ENCODE data around the gene ZC3H4. TPM values are rescaled to one million over a fixed set of nuclear protein-coding genes. Genes with fewer than 3 reads are reported as not detected.
A peak's percentile ranks its signal among the peaks of the same experiment; 100 is the strongest.
"Not testable (repeated sequence)": the region's sequence is repeated elsewhere in the genome, so short reads cannot be mapped to it uniquely, and the experiment has no call there.

The ZC3H4 gene
- polyA plus RNA-seq, 1 donor, result 27.4 TPM

DNA sequence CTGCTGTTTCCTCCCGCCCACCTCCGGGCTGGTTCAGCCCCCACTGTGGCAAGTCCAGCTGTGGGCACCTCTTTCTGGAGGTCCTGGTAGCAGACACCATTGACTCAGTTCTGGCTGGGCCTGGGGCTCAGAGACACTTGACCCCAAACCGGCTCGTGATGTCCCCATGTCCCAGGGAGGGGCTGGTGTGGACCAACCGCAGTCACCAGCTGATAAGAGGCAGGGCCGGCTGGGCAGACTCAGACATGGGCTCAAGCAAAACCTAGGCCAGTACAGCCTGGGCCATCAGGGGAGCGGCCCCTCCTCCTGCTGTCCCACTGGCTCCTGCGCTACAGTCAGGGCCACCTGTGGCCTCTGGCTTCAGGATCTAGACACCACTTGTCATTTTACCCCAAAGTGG lies 45.3 kb downstream of the ZC3H4 start:
- H3K4me3 ChIP-seq (ENCODE audit: low read length), result no peak overlapping the region
- no peaks in the 10 kb centered on the region for H3K4me1 ChIP-seq (ENCODE audit: control insufficient read depth, insufficient read depth, low read length)
- H3K27ac ChIP-seq (ENCODE audit: low read length), result no peak overlapping the region
- no peaks in the 10 kb centered on the region for H3K9me3 ChIP-seq (ENCODE audit: control insufficient read depth, low read depth, low read length)
- no peak for DNase-seq
- no CpG with 5 or more reads among the region's 8 CpGs for WGBS (ENCODE audit: insufficient coverage, low lambda C conversion rate)
- H3K27me3 ChIP-seq (ENCODE audit: control insufficient read depth, insufficient read depth, low read length), result no peaks in the 10 kb centered on the region
- H3K36me3 ChIP-seq (ENCODE audit: control insufficient read depth, insufficient read depth, low read length), result peaks cover 81% of the 10 kb centered on the region

DNA sequence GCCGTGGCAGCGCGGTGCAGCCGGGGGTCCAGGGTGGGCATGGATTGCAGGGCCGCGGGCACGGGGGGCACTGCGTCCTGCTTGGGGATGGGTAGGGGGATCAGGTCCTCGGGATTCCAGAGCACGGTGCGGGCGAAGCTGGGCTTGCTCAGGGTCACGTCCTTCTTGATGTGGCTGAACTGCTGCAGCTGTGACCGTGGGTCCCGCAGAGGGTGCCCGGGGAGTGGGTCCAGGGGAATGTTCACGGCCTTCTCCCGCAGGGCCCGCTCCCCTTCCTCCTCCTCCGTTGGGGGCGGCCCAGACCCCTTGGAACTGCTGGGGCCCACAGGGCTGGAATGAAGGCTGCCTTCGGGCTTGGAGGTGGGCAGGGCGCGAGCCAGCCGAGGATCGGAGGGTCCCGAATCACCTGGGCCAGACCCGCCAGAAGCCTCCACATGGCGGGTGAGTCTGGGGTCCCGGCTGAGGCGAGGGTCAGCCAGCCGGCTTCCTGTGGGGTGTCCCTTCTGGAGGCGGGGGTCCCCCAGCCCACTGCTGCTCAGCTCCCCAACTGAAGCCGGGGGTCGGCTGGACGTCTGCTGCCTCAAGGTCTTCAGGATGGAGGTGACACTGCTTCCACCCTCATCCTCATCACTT lies 46.2 kb downstream of the ZC3H4 start:
- Histone ChIP-seq H3K36me3 (ENCODE audit: control insufficient read depth, insufficient read depth, low read length) (peaks cover 74% of the 10 kb centered on the region), H3K27me3 (ENCODE audit: control insufficient read depth, insufficient read depth, low read length) (no peaks in the 10 kb centered on the region), H3K27ac (ENCODE audit: low read length) (no peak overlapping the region), H3K4me1 (ENCODE audit: control insufficient read depth, insufficient read depth, low read length) (no peaks in the 10 kb centered on the region), H3K9me3 (ENCODE audit: control insufficient read depth, low read depth, low read length) (no peaks in the 10 kb centered on the region), H3K4me3 (ENCODE audit: low read length) (no peak overlapping the region)
- WGBS (ENCODE audit: insufficient coverage, low lambda C conversion rate), result no CpG with 5 or more reads among the region's 36 CpGs
- DNase-seq, result no peak

GRCh38 chr19:47066376-47067214 lies 47.0 kb downstream of the ZC3H4 start:
- H3K9me3 ChIP-seq (ENCODE audit: control insufficient read depth, low read depth, low read length), result no peaks in the 10 kb centered on the region
- DNase-seq, result no peak
- H3K27me3 ChIP-seq (ENCODE audit: control insufficient read depth, insufficient read depth, low read length), result no peaks in the 10 kb centered on the region
- no peaks in the 10 kb centered on the region for H3K4me1 ChIP-seq (ENCODE audit: control insufficient read depth, insufficient read depth, low read length)
- no peak overlapping the region for H3K27ac ChIP-seq (ENCODE audit: low read length)
- H3K4me3 ChIP-seq (ENCODE audit: low read length), result no peak overlapping the region
- peaks cover 68% of the 10 kb centered on the region for H3K36me3 ChIP-seq (ENCODE audit: control insufficient read depth, insufficient read depth, low read length)
- WGBS (ENCODE audit: insufficient coverage, low lambda C conversion rate), result no CpG with 5 or more reads among the region's 61 CpGs

- no peaks in the 10 kb centered on the region for H3K27me3 ChIP-seq (ENCODE audit: control insufficient read depth, insufficient read depth, low read length)
- no CpG with 5 or more reads among the region's 11 CpGs for WGBS (ENCODE audit: insufficient coverage, low lambda C conversion rate)
- no peaks in the 10 kb centered on the region for H3K9me3 ChIP-seq (ENCODE audit: control insufficient read depth, low read depth, low read length)
- H3K4me1 ChIP-seq (ENCODE audit: control insufficient read depth, insufficient read depth, low read length), result no peaks in the 10 kb centered on the region
- no peak overlapping the region for H3K27ac ChIP-seq (ENCODE audit: low read length)
- no peak overlapping the region for H3K4me3 ChIP-seq (ENCODE audit: low read length)
- no peak for DNase-seq
- peaks cover 54% of the 10 kb centered on the region for H3K36me3 ChIP-seq (ENCODE audit: control insufficient read depth, insufficient read depth, low read length)
Measured at GRCh38 chr19:47065242-47065641, 48.3 kb downstream of the ZC3H4 start.

- no peak overlapping the region for H3K27ac ChIP-seq (ENCODE audit: low read length)
- DNase-seq, result no peak
- H3K36me3 ChIP-seq (ENCODE audit: control insufficient read depth, insufficient read depth, low read length), result peaks cover 41% of the 10 kb centered on the region
- no peak overlapping the region for H3K4me3 ChIP-seq (ENCODE audit: low read length)
- H3K4me1 ChIP-seq (ENCODE audit: control insufficient read depth, insufficient read depth, low read length), result peaks cover under 1% of the 10 kb centered on the region
- 80% methylated on average over 1 of the region's 6 CpGs for WGBS (ENCODE audit: insufficient coverage, low lambda C conversion rate)
- no peaks in the 10 kb centered on the region for H3K9me3 ChIP-seq (ENCODE audit: control insufficient read depth, low read depth, low read length)
- no peaks in the 10 kb centered on the region for H3K27me3 ChIP-seq (ENCODE audit: control insufficient read depth, insufficient read depth, low read length)
Measured at GRCh38 chr19:47063874-47064273, 49.7 kb downstream of the ZC3H4 start.

GRCh38 chr19:47058621-47059022 lies 55.0 kb downstream of the ZC3H4 start:
- H3K27ac ChIP-seq (ENCODE audit: low read length), result peak overlapping the region; percentile 29
- no peak overlapping the region for H3K4me3 ChIP-seq (ENCODE audit: low read length)
- peak; percentile 24 to 37 for DNase-seq
- no peaks in the 10 kb centered on the region for H3K27me3 ChIP-seq (ENCODE audit: control insufficient read depth, insufficient read depth, low read length)
- peaks cover 19% of the 10 kb centered on the region for H3K4me1 ChIP-seq (ENCODE audit: control insufficient read depth, insufficient read depth, low read length)
- WGBS (ENCODE audit: insufficient coverage, low lambda C conversion rate), result no CpG with 5 or more reads among the region's 11 CpGs
- no peaks in the 10 kb centered on the region for H3K9me3 ChIP-seq (ENCODE audit: control insufficient read depth, low read depth, low read length)
- no peaks in the 10 kb centered on the region for H3K36me3 ChIP-seq (ENCODE audit: control insufficient read depth, insufficient read depth, low read length)

- H3K27ac ChIP-seq (ENCODE audit: low read length), result no peak overlapping the region
- H3K9me3 ChIP-seq (ENCODE audit: control insufficient read depth, low read depth, low read length), result no peaks in the 10 kb centered on the region
- no peaks in the 10 kb centered on the region for H3K27me3 ChIP-seq (ENCODE audit: control insufficient read depth, insufficient read depth, low read length)
- DNase-seq, result peak; percentile 31 to 41
- H3K4me1 ChIP-seq (ENCODE audit: control insufficient read depth, insufficient read depth, low read length), result peaks cover 19% of the 10 kb centered on the region
- 100% methylated on average over 1 of the region's 2 CpGs for WGBS (ENCODE audit: insufficient coverage, low lambda C conversion rate)
- H3K36me3 ChIP-seq (ENCODE audit: control insufficient read depth, insufficient read depth, low read length), result no peaks in the 10 kb centered on the region
- H3K4me3 ChIP-seq (ENCODE audit: low read length), result no peak overlapping the region
Measured at GRCh38 chr19:47057328-47057727, 56.2 kb downstream of the ZC3H4 start.

DNA sequence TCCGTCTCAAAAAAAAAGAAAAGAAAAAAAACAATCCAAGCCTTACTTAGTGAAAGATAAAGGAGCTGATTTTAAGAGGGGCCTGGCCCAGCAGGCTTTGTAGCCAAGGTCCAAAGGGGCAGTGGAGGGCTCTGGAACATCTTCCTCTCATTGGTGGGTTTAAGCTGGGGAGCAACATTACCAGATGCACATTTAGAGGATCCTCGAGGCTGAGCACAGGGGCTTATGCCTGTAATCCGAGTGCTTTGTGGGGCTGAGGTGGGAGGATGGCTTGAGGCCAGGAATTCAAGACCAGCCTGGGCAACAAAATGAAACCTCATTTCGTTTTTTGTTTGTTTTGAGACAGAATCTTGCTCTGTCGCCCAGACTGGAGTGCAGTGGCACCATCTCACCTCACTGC lies 57.2 kb downstream of the ZC3H4 start:
- H3K4me1 ChIP-seq (ENCODE audit: control insufficient read depth, insufficient read depth, low read length), result peaks cover 19% of the 10 kb centered on the region
- no peak overlapping the region for H3K4me3 ChIP-seq (ENCODE audit: low read length)
- H3K36me3 ChIP-seq (ENCODE audit: control insufficient read depth, insufficient read depth, low read length), result no peaks in the 10 kb centered on the region
- 60% methylated on average over 2 of the region's 5 CpGs for WGBS (ENCODE audit: insufficient coverage, low lambda C conversion rate)
- no peaks in the 10 kb centered on the region for H3K9me3 ChIP-seq (ENCODE audit: control insufficient read depth, low read depth, low read length)
- no peak for DNase-seq
- H3K27ac ChIP-seq (ENCODE audit: low read length), result no peak overlapping the region
- H3K27me3 ChIP-seq (ENCODE audit: control insufficient read depth, insufficient read depth, low read length), result no peaks in the 10 kb centered on the region

DNA sequence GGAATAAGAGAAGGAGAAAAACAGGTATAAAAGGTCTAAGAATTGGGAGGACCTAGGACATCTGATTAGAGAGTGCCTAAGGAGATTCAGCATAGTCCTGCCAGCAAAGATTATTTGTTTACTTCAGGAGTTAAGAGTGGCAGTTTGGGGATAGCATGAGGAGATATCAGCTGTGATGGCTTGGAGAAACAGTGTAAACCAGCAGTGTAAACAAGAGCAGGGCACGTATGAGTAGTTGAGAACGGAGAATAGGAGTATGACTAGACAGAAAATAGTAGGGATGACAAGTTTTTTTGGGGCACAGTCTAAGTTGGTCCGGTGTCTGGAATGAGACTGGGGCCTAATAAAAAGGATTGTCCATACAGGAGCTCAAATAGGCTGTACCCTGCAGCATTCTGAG lies 63.0 kb downstream of the ZC3H4 start:
- no CpG with 5 or more reads among the region's 3 CpGs for WGBS (ENCODE audit: insufficient coverage, low lambda C conversion rate)
- H3K4me3 ChIP-seq (ENCODE audit: low read length), result not testable (repeated sequence)

DNA sequence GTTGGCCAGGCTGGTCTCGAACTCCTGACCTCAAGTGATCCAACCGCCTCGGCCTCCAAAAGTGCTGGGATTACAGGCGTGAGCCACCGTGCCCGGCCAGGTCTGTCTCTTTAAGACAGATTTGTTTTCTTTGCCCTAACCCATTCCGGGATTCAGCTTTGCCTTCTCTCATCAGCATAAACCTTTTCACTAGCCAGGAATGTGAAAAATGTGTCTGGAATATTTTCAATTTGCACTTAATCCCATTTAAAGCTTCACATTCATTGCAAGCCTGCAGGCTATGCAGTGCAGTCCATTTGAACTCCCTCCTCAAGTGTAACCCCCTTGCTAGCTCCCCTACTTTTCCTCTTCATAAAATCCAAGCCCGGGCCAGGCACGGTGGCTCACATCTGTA lies 64.3 kb downstream of the ZC3H4 start:
- no peak overlapping the region for H3K4me3 ChIP-seq (ENCODE audit: low read length)
- DNase-seq, result no peak
- H3K4me1 ChIP-seq (ENCODE audit: control insufficient read depth, insufficient read depth, low read length), result no peaks in the 10 kb centered on the region
- peaks cover 2% of the 10 kb centered on the region for H3K36me3 ChIP-seq (ENCODE audit: control insufficient read depth, insufficient read depth, low read length)
- 60% methylated on average over 1 of the region's 9 CpGs for WGBS (ENCODE audit: insufficient coverage, low lambda C conversion rate)
- H3K27me3 ChIP-seq (ENCODE audit: control insufficient read depth, insufficient read depth, low read length), result no peaks in the 10 kb centered on the region
- no peak overlapping the region for H3K27ac ChIP-seq (ENCODE audit: low read length)
- H3K9me3 ChIP-seq (ENCODE audit: control insufficient read depth, low read depth, low read length), result no peaks in the 10 kb centered on the region

More for the DNA sequence above, 63.0 kb downstream of the ZC3H4 start:
- not testable (repeated sequence) for H3K27me3 ChIP-seq (ENCODE audit: control insufficient read depth, insufficient read depth, low read length); H3K4me1 ChIP-seq (ENCODE audit: control insufficient read depth, insufficient read depth, low read length); H3K27ac ChIP-seq (ENCODE audit: low read length); DNase-seq; H3K36me3 ChIP-seq (ENCODE audit: control insufficient read depth, insufficient read depth, low read length); H3K9me3 ChIP-seq (ENCODE audit: control insufficient read depth, low read depth, low read length)
